Neural cell (in vitro differentiated cells): ENCODE data around the gene EMID1. TPM values are rescaled to one million over a fixed set of nuclear protein-coding genes. Genes with fewer than 3 reads are reported as not detected.

Experiments used
- H2AFZ ChIP-seq: fragments of 200-600, 300-800 bp; sonication (generic), shearing (Covaris generic); 2 replicates; pipeline ENCODE4 v1.6.0; 2014; ENCODE audit warnings: low read depth, mild to moderate bottlenecking, antibody characterized with exemption, low read length, moderate library complexity
- H3F3A ChIP-seq: fragments of 200-600 bp; shearing (Covaris generic); 2 replicates; pipeline ENCODE4 v1.6.1; 2016; ENCODE audit warnings: mild to moderate bottlenecking, moderate library complexity, mixed read lengths, antibody characterized with exemption, low read length; ENCODE audit not compliant: insufficient read depth, poor library complexity, severe bottlenecking
- H3K27ac ChIP-seq: fragments of 200-600, 300-800 bp; sonication (generic), shearing (Covaris generic); 2 replicates; pipeline ENCODE4 v1.5.1; 2014; ENCODE audit warnings: mild to moderate bottlenecking, low read length, moderate library complexity
- H3K27me3 ChIP-seq: fragments of 300-800, 200-600 bp; sonication (generic), shearing (Covaris generic); 2 replicates; pipeline ENCODE4 v1.6.0; 2014; ENCODE audit warnings: mild to moderate bottlenecking, low read depth, low read length, moderate library complexity; ENCODE audit not compliant: insufficient read depth
- H3K36me3 ChIP-seq: fragments of 300-800, 200-600 bp; sonication (generic), shearing (Covaris generic); 2 replicates; pipeline ENCODE4 v1.5.1; 2014; ENCODE audit warnings: mild to moderate bottlenecking, antibody characterized with exemption, low read length, moderate library complexity; ENCODE audit not compliant: insufficient read depth
- H3K4me2 ChIP-seq: fragments of 300-800, 200-600 bp; sonication (generic), shearing (Covaris generic); 2 replicates; pipeline ENCODE4 v1.6.0; 2014; ENCODE audit warnings: mild to moderate bottlenecking, low read length
- H3K4me3 ChIP-seq: fragments of 300-800, 200-600 bp; sonication (generic), shearing (Covaris generic); 2 replicates; pipeline ENCODE4 v1.5.1; 2014; ENCODE audit warnings: mild to moderate bottlenecking, low read length, moderate library complexity
- H3K79me2 ChIP-seq: fragments of 200-600 bp; shearing (Covaris generic); replicated peaks from 2 replicates; pipeline ENCODE4 v1.6.0; 2014; ENCODE audit warnings: mild to moderate bottlenecking, low read length, moderate library complexity; ENCODE audit not compliant: insufficient read depth
- H3K9ac ChIP-seq: fragments of 300-800, 200-600 bp; sonication (generic), shearing (Covaris generic); 2 replicates; pipeline ENCODE4 v1.6.1; 2016; ENCODE audit warnings: mild to moderate bottlenecking, low read length, mixed read lengths
- H3K9me2 ChIP-seq: fragments of 200-600 bp; shearing (Covaris generic); 2 replicates; pipeline ENCODE4 v1.6.1; 2016; ENCODE audit warnings: mild to moderate bottlenecking, low read length, mixed read lengths; ENCODE audit not compliant: insufficient read depth
- H3K9me3 ChIP-seq: fragments of 200-600, 300-800 bp; sonication (generic), shearing (Covaris generic); 2 replicates; pipeline ENCODE4 v1.6.1; 2016; ENCODE audit warnings: mild to moderate bottlenecking, mixed run types, low read length, moderate library complexity, mixed read lengths
- H4K20me1 ChIP-seq: fragments of 200-600 bp; shearing (Covaris generic); 2 replicates; pipeline ENCODE4 v1.6.1; 2016; ENCODE audit warnings: mild to moderate bottlenecking, mixed run types; ENCODE audit not compliant: insufficient read depth
- CTCF ChIP-seq: fragments of 450-650 bp; IDR thresholded peaks from 2 replicates; pipeline ENCODE4 v1.5.1; 2014; ENCODE audit warnings: antibody characterized with exemption, mild to moderate bottlenecking, moderate library complexity; ENCODE audit not compliant: poor library complexity, severe bottlenecking
- EP300 ChIP-seq: fragments of 450-650 bp; conservative IDR thresholded peaks from 2 replicates; pipeline ENCODE4 v1.6.1; 2014; ENCODE audit warnings: antibody characterized with exemption, mild to moderate bottlenecking, moderate library complexity; ENCODE audit not compliant: poor library complexity, severe bottlenecking
- EZH2 ChIP-seq: fragments of 200-600, 300-800 bp; shearing (Covaris generic), sonication (generic); IDR thresholded peaks from 2 replicates; pipeline ENCODE4 v1.6.1; 2014; ENCODE audit warnings: antibody characterized with exemption, low read length, borderline replicate concordance, mild to moderate bottlenecking; ENCODE audit not compliant: insufficient read depth, poor library complexity, severe bottlenecking
- MXI1 ChIP-seq: fragments of 450-650 bp; conservative IDR thresholded peaks from 2 replicates; pipeline ENCODE4 v1.6.1; 2014; ENCODE audit warnings: antibody characterized with exemption, mild to moderate bottlenecking; ENCODE audit not compliant: poor library complexity, severe bottlenecking
- POLR2AphosphoS5 ChIP-seq: IDR thresholded peaks from 2 replicates; pipeline ENCODE4 v1.6.1; 2012
- RAD21 ChIP-seq: fragments of 450-650 bp; conservative IDR thresholded peaks from 2 replicates; pipeline ENCODE4 v1.6.1; 2014; ENCODE audit warnings: antibody characterized with exemption, mild to moderate bottlenecking, moderate library complexity
- REST ChIP-seq: IDR thresholded peaks from 2 replicates; pipeline ENCODE4 v1.6.1; 2012; ENCODE audit warnings: borderline replicate concordance
- SMC3 ChIP-seq: fragments of 450-650 bp; conservative IDR thresholded peaks from 2 replicates; pipeline ENCODE4 v1.6.1; 2014; ENCODE audit warnings: antibody characterized with exemption, mild to moderate bottlenecking, moderate library complexity; ENCODE audit not compliant: poor library complexity
- TAF1 ChIP-seq: IDR thresholded peaks from 2 replicates; pipeline ENCODE4 v1.6.1; 2012; ENCODE audit warnings: low read depth
- polyA plus RNA-seq: library from polyadenylated mRNA; depleted of rRNA; stranded (reverse); fragments of >200 nt; gene quantifications from 2 replicates; pipeline ENCODE4 v1.2.3, GENCODE V29; 2014

EMID1 gene
- polyA plus RNA-seq, 1 donor from 2014 or later, result 14.1 TPM

- no peaks in the 10 kb centered on the region for H3K9me2 ChIP-seq
- TF ChIP-seq MXI1, result no peak
- TF ChIP-seq EZH2, result no peak
- TF ChIP-seq TAF1, result no peak
- no peak for TF ChIP-seq REST
- TF ChIP-seq CTCF, result no peak
- TF ChIP-seq EP300, result no peak
- TF ChIP-seq POLR2AphosphoS5, result no peak
- no peak for TF ChIP-seq RAD21
- TF ChIP-seq SMC3, result no peak
Observed at GRCh38 chr22:29186302-29186701, 19.4 kb upstream of the EMID1 start.

GRCh38 chr22:29187831-29188230 is 17.9 kb upstream of the EMID1 start:
- TF ChIP-seq TAF1, result no peak
- no peak for TF ChIP-seq EP300
- Histone ChIP-seq H2AFZ (no peak overlapping the region), H3K9ac (no peak overlapping the region), H3K27ac (no peak overlapping the region), H3K36me3 (no peaks in the 10 kb centered on the region), H3K4me2 (no peak overlapping the region), H3F3A (no peaks in the 10 kb centered on the region), H3K9me3 (no peaks in the 10 kb centered on the region), H3K79me2 (no peaks in the 10 kb centered on the region), H3K4me3 (no peak overlapping the region), H3K9me2 (no peaks in the 10 kb centered on the region), H4K20me1 (no peaks in the 10 kb centered on the region), H3K27me3 (no peaks in the 10 kb centered on the region)

More at GRCh38 chr22:29186302-29186701, 19.4 kb upstream of the EMID1 start:
- Histone ChIP-seq H3K9me3 (no peaks in the 10 kb centered on the region), H3K36me3 (no peaks in the 10 kb centered on the region), H3K9ac (no peak overlapping the region), H2AFZ (no peak overlapping the region), H3K4me2 (no peak overlapping the region), H4K20me1 (no peaks in the 10 kb centered on the region), H3K4me3 (no peak overlapping the region), H3K27me3 (no peaks in the 10 kb centered on the region), H3K27ac (no peak overlapping the region), H3F3A (no peaks in the 10 kb centered on the region), H3K79me2 (no peaks in the 10 kb centered on the region)

- no peak for TF ChIP-seq POLR2AphosphoS5
- TF ChIP-seq MXI1, result no peak
- no peak for TF ChIP-seq REST
- TF ChIP-seq TAF1, result no peak
- TF ChIP-seq CTCF, result no peak
- no peak for TF ChIP-seq SMC3
- no peak for TF ChIP-seq RAD21
- TF ChIP-seq EP300, result no peak
- TF ChIP-seq EZH2, result no peak
- no peaks in the 10 kb centered on the region for H3K36me3 ChIP-seq
- no peaks in the 10 kb centered on the region for H3K9me3 ChIP-seq
- no peaks in the 10 kb centered on the region for H4K20me1 ChIP-seq
- H3K79me2 ChIP-seq, result no peaks in the 10 kb centered on the region
- H3K27me3 ChIP-seq, result no peaks in the 10 kb centered on the region
- H3K9ac ChIP-seq, result no peak overlapping the region
- no peak overlapping the region for H2AFZ ChIP-seq
- H3K9me2 ChIP-seq, result no peaks in the 10 kb centered on the region
- no peak overlapping the region for H3K4me2 ChIP-seq
- H3F3A ChIP-seq, result no peaks in the 10 kb centered on the region
- H3K27ac ChIP-seq, result no peak overlapping the region
- H3K4me3 ChIP-seq, result no peak overlapping the region
Observed at GRCh38 chr22:29190051-29190450, 15.6 kb upstream of the EMID1 start.
